B cell (primary cell): Measurements from ENCODE around the gene SNTA1.

Experiments
- CTCF ChIP-seq: fragments of 200-600 bp; IDR thresholded peaks from one replicate; pipeline ENCODE4 v1.8.0; 2022; ENCODE audit warnings: antibody characterized with exemption, mild to moderate bottlenecking
- EZH2 ChIP-seq: IDR thresholded peaks from 2 replicates; pipeline ENCODE4 v1.6.1; 2012; ENCODE audit warnings: borderline replicate concordance, low read depth, mild to moderate bottlenecking, moderate library complexity, low read length; ENCODE audit not compliant: insufficient read depth, poor library complexity, severe bottlenecking

GRCh38 chr20:33419140-33419974 is 24.2 kb downstream of the SNTA1 start:
- no peak for TF ChIP-seq CTCF
- no peak for TF ChIP-seq EZH2
